HG03159 (cell line): ENCODE results near the gene CATSPERZ.

Source experiments
- ATAC-seq: cut with Tn5 transposase; IDR thresholded peaks from one replicate; pipeline ENCODE4 v1.9.1; 2021; ENCODE audit warnings: mild to moderate bottlenecking, moderate library complexity; ENCODE audit not compliant: unreplicated experiment

The CATSPERZ gene

DNA sequence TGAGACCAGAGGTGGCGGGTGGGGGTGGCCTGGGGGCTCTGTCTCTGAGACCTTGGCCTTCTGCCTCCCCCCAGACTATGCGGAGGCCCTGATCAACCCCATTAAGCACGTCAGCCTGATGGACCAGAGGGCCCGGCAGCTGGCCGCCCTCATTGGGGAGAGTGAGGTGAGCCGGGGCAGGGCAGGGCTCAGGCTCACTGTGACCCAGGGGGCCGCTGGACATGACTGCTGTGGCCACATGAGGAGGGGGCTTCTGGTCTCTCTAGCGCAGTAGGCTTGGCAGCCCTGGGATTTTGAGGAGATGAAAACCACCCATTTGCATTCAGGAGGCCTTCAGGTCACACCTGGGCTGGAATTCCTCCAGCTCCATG is 36.2 kb upstream of the CATSPERZ start:
- ATAC-seq = no peak

DNA sequence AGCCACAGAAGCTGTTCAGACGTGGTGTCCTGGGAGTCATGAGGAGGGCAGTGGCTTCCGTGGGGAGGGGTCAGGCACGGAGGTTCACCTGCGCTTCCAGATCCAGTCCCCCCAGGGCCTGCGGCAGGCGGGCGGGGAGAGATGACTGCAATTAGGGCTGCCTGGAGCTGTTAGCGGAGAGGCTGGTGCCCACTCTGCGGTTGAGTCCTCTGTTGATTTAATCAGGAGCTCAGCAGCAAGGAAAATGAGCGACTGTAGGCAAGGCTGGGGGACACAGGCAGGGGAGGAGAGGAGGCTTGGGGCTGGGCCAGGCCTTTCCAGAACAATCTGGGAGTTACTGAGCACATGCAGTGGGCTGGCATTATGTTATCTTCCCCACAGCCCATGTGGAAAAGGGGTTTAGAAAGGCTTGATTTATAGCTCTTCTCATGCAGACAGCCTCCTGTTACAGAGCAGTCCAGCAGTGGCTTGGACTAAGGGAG is 35.7 kb upstream of the CATSPERZ start:
- ATAC-seq = no peak

- ATAC-seq = no peak
These were observed 34.7 kb upstream of the CATSPERZ start for GRCh38 chr11:64265176-64266160.

- ATAC-seq = no peak
These were observed 33.8 kb upstream of the CATSPERZ start for GRCh38 chr11:64266339-64266738.

- ATAC-seq = no peak
These were observed 32.8 kb upstream of the CATSPERZ start for GRCh38 chr11:64267207-64267945.

- ATAC-seq = no peak
These were observed 31.9 kb upstream of the CATSPERZ start for GRCh38 chr11:64268025-64268892.

DNA sequence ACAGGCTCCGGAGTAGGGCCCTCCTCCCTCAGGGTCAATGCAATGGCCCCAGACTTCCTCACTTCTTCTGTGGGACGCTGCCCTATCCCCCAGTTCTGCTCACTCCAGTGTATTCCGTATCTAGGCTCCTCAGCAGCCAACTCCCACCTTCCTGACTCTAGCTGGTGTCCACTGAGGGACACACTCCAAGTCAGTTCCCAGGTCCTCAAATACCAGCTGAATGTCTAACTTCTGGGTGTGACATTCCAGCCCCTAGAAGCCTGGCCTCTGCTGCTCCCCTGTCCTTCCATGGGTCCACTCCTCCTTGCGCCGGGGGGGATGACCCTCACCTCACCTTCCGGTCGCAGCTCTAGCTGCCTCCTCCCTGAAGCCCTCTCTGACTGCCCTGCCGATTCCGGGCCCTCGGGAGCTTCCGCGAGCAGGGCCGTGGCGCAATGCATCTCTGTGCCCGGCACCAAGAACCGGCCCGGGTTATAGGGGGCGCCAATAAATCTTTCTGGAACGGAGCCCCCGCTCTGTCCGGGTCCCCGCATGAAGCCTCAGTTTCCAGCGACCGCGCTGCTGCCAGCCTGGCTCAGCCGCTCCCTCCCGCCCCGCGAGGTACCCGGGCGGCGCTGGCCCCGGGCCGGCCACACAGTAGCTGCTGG is 31.1 kb upstream of the CATSPERZ start:
- ATAC-seq = peak; percentile 18

- ATAC-seq = peak; percentile 50
These were observed 30.5 kb upstream of the CATSPERZ start for GRCh38 chr11:64269540-64270220.

DNA sequence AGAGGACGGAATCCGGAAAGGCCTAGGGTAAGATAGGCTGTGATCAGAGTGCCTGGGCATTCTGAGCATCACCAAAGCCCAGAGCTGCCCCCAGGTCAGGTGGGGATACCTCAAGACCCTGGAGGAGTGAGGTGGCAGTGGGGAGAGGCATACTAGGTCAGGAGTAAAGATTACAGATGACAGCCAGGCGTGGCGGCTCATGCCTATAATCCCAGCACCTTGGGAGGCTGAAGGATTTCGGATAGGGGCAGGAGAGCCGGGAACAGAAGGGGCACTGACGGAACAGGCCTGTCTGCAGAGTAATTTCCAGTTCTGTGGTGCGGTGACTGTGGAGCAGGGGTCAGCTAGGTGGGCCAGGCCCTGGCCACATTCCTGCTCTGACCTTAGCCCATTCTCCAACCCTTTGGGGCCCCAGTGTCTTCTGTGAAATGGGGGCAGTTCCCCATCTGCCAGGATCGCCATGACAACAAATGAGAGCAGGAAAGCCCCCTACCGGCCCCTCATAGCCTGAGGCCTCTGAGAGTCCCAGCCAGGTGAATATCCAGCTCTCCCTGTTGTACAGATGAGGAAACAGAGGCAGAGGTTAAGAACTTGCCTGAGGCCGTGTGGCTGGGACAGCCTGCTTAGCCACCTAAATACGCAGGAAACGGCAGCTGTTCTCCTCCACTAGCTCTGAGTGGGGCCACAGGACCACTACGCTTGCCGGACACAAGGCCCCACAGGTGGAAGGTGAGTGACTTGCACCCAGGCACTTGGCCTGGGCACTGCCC is 24.9 kb upstream of the CATSPERZ start:
- no peak for ATAC-seq

GRCh38 chr11:64275841-64276240 is 24.3 kb upstream of the CATSPERZ start:
- ATAC-seq = no peak

DNA sequence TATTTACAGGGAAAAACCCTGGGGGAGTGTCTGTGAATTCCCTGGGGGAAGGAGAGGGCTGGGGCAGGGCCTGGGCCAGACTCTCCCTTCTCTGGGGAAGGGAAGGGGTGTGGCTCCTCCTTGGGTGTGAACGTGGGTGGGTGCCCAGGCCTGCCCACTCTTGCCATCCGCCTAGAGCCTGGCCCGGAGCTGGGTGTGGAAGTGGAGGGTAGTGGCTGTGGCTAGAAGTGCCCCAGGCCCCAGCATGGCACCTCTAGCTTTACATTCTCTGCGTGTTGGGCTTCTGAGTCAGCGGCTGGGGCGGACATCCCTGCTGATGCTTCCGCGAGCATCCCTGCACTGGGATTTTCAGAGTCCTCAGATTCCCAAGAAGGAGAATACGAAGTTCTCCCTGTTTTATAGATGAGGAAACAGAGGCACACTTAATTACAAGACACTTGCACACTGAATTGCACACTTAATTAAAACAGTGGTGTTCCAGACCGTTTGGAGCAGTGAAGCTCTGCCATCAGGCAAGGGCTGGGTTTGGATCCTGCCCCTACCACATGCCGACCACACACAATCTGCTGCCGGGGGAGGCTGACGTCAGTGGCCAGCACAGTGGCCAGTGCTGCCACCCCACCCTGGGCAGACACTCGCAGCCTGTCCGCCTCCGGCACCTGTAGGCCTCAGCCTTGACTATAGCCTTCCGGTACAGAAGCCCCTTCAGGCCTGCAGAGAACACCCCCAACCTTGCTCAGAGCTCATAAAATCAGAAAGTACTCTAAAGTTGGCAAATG is 23.3 kb upstream of the CATSPERZ start:
- no peak for ATAC-seq

- ATAC-seq = no peak
These were observed 21.5 kb upstream of the CATSPERZ start for GRCh38 chr11:64278576-64279190.

DNA sequence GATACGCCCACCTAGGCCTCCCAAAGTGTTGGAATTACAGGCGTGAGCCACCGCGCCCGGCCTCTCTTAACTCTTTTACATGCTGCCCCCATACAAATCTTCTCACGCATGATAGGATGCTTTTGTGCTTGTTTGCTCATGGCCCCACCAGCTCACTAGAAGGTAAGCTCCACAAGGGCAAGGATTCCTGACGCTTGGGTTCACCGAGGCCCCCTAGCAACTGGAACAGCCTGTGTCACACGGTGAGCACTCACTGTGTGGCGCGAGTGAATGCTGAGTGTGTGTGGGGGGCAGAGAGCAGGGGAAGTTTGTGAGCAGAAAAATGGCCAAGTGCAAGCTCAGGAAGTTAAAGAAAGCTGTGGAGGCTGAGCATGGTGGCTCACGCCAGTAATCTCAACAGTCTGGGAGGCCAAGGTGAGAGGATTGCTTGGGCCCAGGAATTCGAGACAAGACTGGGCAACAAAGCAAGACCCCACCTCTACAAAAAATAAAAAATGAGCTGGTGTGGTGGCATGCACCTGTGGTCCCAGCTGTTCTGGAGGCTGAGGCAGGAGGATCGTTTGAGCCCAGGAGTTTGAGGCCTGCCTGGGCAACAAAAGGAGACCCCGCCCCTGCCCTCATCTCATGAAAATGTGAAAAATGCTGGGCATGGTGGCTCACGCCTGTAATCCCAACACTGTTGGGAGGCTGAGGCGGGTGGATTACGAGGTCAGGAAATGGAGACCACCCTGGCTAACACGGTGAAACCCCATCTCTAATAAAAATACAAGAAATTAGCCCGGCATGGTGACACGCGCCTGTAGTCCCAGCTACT is 18.0 kb upstream of the CATSPERZ start:
- ATAC-seq = no peak

GRCh38 chr11:64283092-64283491 is 17.1 kb upstream of the CATSPERZ start:
- no peak for ATAC-seq

DNA sequence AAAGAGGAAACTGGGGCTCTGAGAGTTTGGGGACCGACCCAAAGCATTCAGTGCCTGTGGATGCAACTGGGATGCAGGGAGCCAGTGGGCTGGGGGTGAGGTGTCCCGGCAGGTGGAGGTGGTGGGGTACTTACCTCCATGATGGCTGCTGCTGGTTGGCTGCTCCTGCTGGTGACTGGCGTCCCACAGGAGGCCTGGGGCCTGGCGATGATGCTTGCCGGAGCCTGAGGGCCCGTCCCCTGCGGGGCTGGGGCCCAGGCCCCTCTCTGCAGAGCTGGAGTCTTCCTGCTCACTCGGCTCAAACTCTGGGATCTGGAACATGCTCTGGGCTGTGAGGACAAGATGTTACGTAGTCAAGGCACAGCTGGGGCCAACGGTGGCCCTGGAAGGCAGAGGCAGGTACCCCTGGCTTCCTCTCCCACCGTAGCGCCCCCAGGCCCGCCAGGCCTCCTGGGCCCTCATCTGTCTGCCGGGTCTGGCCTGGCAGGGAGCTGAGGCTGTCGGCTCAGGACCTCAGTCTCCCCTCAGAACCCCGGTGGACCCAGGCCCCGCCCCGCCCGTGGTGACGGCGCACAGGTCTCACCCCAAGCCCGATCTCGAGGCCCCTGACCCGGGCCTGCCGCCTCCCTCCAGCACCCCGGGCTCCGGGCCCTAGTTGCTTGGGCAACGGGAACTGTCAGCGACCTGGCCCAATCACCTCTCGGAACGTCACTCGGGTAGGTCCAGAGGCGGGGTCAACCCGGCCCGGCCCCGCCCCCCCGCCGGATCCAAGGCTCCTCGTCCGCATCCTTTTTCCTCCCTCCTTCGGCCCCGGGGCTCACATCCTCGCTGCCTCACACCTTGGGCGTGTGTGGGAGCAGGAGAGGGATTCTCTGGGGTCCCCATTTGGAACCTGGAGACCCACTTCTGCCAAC is 15.9 kb upstream of the CATSPERZ start, which contains the start of gene BAD:
BAD (minus strand) TSS at position 618 of the 914 bp plus-strand sequence; CDS start at position 321, 297 bp downstream.
- ATAC-seq = peak; percentile 74
